Tibial nerve (tissue), 4 donors: ENCODE data around the gene UBE2J2. TPM values are rescaled to one million over a fixed set of nuclear protein-coding genes. Genes with fewer than 3 reads are reported as not detected.

Source experiments
- DNase-seq, 2 donors: peaks; one replicate each; pipeline ENCODE4 v3.0.0-alpha.2; 2019; ENCODE audit warnings: low spot score in 2 of 2
- H3K27ac ChIP-seq, 4 donors: fragments of 200-600 bp; sonication (generic) in 3 of 4; one replicate each; pipeline ENCODE4 v1.5.1; 2017 to 2019; ENCODE audit warnings: mild to moderate bottlenecking in 1 of 4
- H3K27me3 ChIP-seq, 2 donors: fragments of 200-600 bp; sonication (generic) in 1 of 2; one replicate each; pipeline versions ENCODE4 v1.5.1 to v1.6.0; 2017 to 2019
- H3K36me3 ChIP-seq, 3 donors: fragments of 200-600 bp; sonication (generic); one replicate each; pipeline ENCODE4 v1.5.1; 2018 to 2019
- H3K4me1 ChIP-seq, 4 donors: fragments of 200-600 bp; sonication (generic) in 3 of 4; one replicate each; pipeline ENCODE4 v1.5.1; 2017 to 2019
- H3K4me3 ChIP-seq, 4 donors: fragments of 200-600 bp; sonication (generic) in 3 of 4; one replicate each; pipeline ENCODE4 v1.5.1; 2017 to 2019; ENCODE audit warnings: mild to moderate bottlenecking in 1 of 4, moderate library complexity in 1 of 4
- H3K9me3 ChIP-seq, 4 donors: fragments of 200-600 bp; sonication (generic) in 3 of 4; one replicate each; pipeline ENCODE4 v1.5.1; 2017 to 2019
- EP300 ChIP-seq, 2 donors: sonication (generic); formaldehyde crosslinking; IDR thresholded peaks; one replicate each; pipeline ENCODE4 v1.6.1; 2017; ENCODE audit warnings: antibody characterized with exemption in 2 of 2, mild to moderate bottlenecking in 1 of 2
- POLR2A ChIP-seq, 2 donors: fragments of 450-650 bp; IDR thresholded peaks; one replicate each; pipeline ENCODE4 v1.6.1; 2017; ENCODE audit warnings: antibody characterized with exemption in 2 of 2, mild to moderate bottlenecking in 2 of 2, moderate library complexity in 2 of 2
- WGBS, 2 donors: methylation state at CpG; one replicate each; pipeline ENCODE4 v1.1.5; 2018; 5-methylcytosine and 5-hydroxymethylcytosine counted together
- total RNA-seq, 4 donors: library from RNA; depleted of rRNA; stranded (reverse); fragments of >200 nt; gene quantifications; one replicate each; pipeline ENCODE4 v1.1.0, GENCODE V29; 2016
- TF ChIP-seq, protein P1 (sequence below), 5 experiments: fragments of 200-600 bp in 3 of 5; fragments of 450-650 bp in 2 of 5; sonication (generic) in 3 of 5; IDR thresholded peaks; one replicate each; pipeline ENCODE4 v1.5.1; 2016 to 2019; ENCODE audit warnings: antibody characterized with exemption in 5 of 5, mild to moderate bottlenecking in 3 of 5, moderate library complexity in 2 of 5

The UBE2J2 gene
- total RNA-seq, 4 donors from 2014 or later = 42.2 to 61.0 (median 53.5) TPM

DNA sequence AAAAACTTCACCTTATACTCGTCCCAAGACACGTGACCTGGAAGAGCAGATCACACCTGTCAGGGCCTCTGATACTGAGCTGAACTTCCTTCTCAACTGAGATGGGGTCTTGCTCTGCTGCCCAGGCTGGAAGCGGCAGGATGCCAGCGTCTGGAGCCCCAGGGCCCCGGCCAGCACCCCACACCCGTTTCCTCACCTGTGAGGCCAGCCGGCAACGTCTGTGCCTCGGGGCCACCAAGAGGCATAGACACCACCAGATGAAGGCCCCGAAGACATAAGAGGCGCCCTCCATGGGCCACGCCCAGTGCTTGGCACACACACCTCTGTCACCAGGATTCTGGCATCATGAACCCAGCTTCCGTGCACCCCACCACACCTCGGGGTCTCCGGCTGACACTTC is 50.3 kb downstream of the UBE2J2 start:
- TF ChIP-seq, protein P1, sequence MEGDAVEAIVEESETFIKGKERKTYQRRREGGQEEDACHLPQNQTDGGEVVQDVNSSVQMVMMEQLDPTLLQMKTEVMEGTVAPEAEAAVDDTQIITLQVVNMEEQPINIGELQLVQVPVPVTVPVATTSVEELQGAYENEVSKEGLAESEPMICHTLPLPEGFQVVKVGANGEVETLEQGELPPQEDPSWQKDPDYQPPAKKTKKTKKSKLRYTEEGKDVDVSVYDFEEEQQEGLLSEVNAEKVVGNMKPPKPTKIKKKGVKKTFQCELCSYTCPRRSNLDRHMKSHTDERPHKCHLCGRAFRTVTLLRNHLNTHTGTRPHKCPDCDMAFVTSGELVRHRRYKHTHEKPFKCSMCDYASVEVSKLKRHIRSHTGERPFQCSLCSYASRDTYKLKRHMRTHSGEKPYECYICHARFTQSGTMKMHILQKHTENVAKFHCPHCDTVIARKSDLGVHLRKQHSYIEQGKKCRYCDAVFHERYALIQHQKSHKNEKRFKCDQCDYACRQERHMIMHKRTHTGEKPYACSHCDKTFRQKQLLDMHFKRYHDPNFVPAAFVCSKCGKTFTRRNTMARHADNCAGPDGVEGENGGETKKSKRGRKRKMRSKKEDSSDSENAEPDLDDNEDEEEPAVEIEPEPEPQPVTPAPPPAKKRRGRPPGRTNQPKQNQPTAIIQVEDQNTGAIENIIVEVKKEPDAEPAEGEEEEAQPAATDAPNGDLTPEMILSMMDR (IDR thresholded peaks at IDR 0.05) = no peak
- TF ChIP-seq EP300 (IDR thresholded peaks at IDR 0.05) = no peak
- TF ChIP-seq POLR2A (IDR thresholded peaks at IDR 0.05) = no peak
- 92 to 93% methylated on average over 13 to 15 of the region's 15 CpGs for WGBS, 2 donors
- H3K27me3 ChIP-seq = no peaks in the 10 kb centered on the region
- H3K36me3 ChIP-seq = peaks cover 5 to 100% (median 21%) of the 10 kb centered on the region in 3 donors
- peaks cover 0 to 2% (median 0%) of the 10 kb centered on the region in 4 donors for H3K4me1 ChIP-seq
- H3K27ac ChIP-seq = no peak overlapping the region
- DNase-seq = no peak
- H3K4me3 ChIP-seq = no peak overlapping the region
- H3K9me3 ChIP-seq = no peaks in the 10 kb centered on the region

- no peak for DNase-seq
- TF ChIP-seq EP300 (IDR thresholded peaks at IDR 0.05) (no peak), POLR2A (IDR thresholded peaks at IDR 0.05) (no peak)
- TF ChIP-seq, protein P1 (IDR thresholded peaks at IDR 0.05) = no peak
- H3K4me3 ChIP-seq = no peak overlapping the region
- no peaks in the 10 kb centered on the region for H3K9me3 ChIP-seq
- H3K27ac ChIP-seq = no peak overlapping the region
- 91 to 96% methylated on average over 40 to 42 of the region's 44 CpGs for WGBS, 2 donors
- peaks cover 5 to 100% (median 19%) of the 10 kb centered on the region in 3 donors for H3K36me3 ChIP-seq
- no peaks in the 10 kb centered on the region for H3K4me1 ChIP-seq
- H3K27me3 ChIP-seq = no peaks in the 10 kb centered on the region
Observed at GRCh38 chr1:1222575-1223225, 51.0 kb downstream of the UBE2J2 start.

DNA sequence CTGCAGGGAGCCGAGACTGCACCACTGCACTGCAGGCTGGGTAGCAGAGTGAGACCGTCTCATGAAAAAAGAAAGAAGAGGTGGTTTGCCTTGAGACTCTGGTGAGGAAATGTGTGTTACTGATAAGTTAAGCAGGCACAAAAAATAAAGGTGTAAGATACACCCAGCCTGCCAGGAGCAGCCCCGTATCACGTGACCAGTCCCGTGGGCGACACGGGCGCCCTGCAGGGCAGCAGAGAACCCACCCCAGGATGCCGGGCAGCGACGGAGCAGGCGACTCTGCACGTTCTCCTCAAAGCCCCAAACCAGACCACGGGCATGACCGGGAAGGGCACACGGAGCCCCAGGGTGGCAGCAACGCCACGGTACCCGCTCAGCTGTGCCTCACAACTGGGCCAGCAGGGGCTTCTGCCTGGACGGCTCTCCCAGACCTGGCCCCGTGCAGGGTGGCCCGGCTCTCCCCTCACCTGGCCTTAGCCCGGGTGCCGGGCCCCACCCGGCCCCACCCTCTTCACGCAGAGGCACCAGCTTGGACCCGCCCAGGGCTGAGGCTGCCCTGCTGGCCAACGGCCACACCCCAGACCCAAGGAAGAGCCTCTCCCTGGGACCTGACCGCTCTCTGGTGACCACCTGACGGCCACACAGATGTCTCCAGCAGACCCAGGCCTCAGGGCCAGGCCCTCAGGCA is 51.6 kb downstream of the UBE2J2 start:
- TF ChIP-seq EP300 (IDR thresholded peaks at IDR 0.05) = no peak
- TF ChIP-seq, protein P1 (IDR thresholded peaks at IDR 0.05) = no peak
- no peak for TF ChIP-seq POLR2A (IDR thresholded peaks at IDR 0.05)
- H3K4me3 ChIP-seq = no peak overlapping the region
- DNase-seq = no peak
- no peaks in the 10 kb centered on the region for H3K27me3 ChIP-seq
- no peak overlapping the region for H3K27ac ChIP-seq
- H3K4me1 ChIP-seq = no peaks in the 10 kb centered on the region
- no peaks in the 10 kb centered on the region for H3K9me3 ChIP-seq
- 86 to 90% methylated on average over 19 of the region's 30 CpGs for WGBS, 2 donors
- peaks cover 5 to 100% (median 12%) of the 10 kb centered on the region in 3 donors for H3K36me3 ChIP-seq

DNA sequence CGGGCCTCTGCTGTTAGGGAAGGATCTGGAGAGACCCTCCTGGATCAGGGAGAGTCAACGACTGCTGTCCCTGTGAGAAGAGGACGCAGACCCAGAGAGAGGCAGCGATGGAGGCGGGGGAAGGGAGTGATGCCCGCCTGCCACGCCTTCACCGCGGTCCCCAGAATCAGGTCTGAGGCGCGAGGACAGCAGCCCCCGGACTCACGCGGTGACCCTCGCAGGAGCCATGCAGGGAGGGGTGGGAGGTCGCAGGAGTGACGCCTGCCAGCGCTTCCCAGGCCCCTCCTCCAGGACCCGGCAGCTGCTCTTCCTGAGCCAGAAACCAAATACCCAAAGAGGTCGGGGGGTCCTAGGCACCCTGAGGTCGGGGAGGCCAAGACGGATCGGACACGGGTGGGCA is 53.5 kb downstream of the UBE2J2 start:
- no peak overlapping the region for H3K27ac ChIP-seq
- 84 to 89% methylated on average over 23 to 24 of the region's 24 CpGs for WGBS, 2 donors
- H3K36me3 ChIP-seq = peaks cover 5 to 100% (median 11%) of the 10 kb centered on the region in 3 donors
- H3K4me3 ChIP-seq = no peak overlapping the region
- H3K27me3 ChIP-seq = no peaks in the 10 kb centered on the region
- no peaks in the 10 kb centered on the region for H3K4me1 ChIP-seq
- no peaks in the 10 kb centered on the region for H3K9me3 ChIP-seq
- no peak for DNase-seq
- TF ChIP-seq, protein P1 (IDR thresholded peaks at IDR 0.05) = no peak

- H3K4me1 ChIP-seq = peaks cover 0 to 8% (median under 1%) of the 10 kb centered on the region in 4 donors
- H3K27ac ChIP-seq = no peak overlapping the region
- peaks cover 5 to 98% (median 11%) of the 10 kb centered on the region in 3 donors for H3K36me3 ChIP-seq
- WGBS, 2 donors = 92 to 93% methylated on average over 19 to 20 of the region's 20 CpGs
- no peaks in the 10 kb centered on the region for H3K27me3 ChIP-seq
- no peak for DNase-seq
- TF ChIP-seq EP300 (IDR thresholded peaks at IDR 0.05) (no peak), POLR2A (IDR thresholded peaks at IDR 0.05) (no peak)
- H3K9me3 ChIP-seq = no peaks in the 10 kb centered on the region
- H3K4me3 ChIP-seq = no peak overlapping the region
Observed at GRCh38 chr1:1219341-1219740, 54.3 kb downstream of the UBE2J2 start.
